T-helper 1 cell (primary cell): ENCODE results near the gene NUDT9.
"Not testable (repeated sequence)": the region's sequence is repeated elsewhere in the genome, so short reads cannot be mapped to it uniquely, and the experiment has no call there.

Experiments used
- DNase-seq, 5 donors: peaks; one replicate each; pipeline ENCODE4 v3.0.0-alpha.2; 2012 to 2020

Gene NUDT9

DNA sequence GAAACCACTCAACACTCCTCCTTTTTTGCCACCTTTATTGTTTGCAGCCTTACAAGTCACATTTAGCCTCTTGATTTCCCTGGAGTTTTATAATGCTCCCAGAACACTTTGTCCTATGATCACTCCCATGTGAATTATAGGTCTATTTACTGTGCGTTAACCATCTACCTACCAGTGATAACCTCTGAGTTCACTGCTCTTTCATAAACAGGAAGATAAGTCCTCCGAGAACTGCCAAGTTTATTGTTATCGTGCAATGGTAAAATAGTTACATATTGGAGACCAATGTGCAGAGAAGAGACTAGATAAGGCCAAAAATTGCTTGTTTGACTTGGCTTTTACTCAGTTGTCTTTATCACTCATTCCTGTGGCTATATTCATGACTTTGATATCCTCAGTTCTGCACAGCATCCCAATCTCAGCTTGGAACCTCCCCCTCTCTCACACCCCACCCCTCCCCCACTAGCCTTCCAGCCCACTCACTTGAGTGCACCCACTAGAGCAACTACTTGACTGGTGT lies 12.9 kb upstream of the NUDT9 start:
- DNase-seq = no peak

DNA sequence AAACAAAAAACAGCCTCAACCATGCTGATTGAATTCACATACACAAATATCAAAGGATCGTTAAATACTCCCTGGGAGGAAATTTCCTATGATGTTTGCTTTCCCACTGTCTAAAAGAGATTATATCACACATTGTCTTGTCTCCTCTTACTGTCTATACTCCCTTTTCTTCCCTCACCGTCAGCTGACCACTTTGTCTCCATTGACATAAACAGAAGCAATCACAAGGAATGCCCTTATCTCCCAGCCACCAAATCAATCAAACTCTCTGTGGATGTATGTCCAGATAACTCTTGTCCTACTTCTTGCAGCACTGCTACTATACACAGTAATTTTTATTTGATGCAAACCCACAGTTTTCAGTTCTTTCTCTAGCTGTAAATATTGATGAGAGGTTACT lies 12.2 kb upstream of the NUDT9 start:
- DNase-seq = no peak

DNA sequence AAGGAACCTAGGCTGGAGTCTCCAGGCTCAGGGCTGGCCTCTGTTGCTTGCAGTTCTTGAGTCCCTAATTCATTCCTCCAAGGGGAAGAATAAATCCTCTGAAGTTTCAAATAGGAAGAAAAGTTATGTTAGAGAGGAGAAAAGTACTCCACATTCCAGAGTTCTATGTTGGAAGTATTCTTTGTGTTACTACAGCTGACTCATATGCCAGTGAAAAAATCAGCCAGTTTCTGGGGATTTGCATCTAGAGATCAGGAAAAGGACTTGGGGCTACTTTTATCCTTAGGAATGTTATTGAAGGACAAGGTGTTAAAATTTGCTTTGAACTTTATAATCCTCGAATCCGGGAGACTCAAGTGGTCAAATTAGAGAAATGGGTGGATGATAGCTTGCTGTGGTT lies 11.7 kb upstream of the NUDT9 start:
- no peak for DNase-seq

DNA sequence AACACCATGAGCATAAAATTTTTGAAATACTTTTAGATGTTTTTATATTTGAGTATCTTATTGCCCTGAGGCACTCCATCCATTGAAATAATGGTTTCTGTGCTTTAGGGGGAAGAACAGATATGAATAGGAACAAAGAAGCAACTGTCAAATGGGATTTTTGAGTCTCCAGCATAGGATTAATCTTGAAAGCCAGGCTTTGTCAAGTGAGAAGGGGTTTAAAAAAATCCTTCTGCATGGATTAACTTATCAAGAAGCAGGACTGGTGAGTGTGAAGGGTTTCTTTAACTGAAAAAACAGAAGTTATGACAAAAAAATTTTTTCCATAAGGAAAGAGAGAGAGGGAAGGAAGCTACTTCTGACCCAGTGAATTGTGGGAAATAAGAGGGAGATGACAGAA lies 7.6 kb upstream of the NUDT9 start:
- DNase-seq = no peak

DNA sequence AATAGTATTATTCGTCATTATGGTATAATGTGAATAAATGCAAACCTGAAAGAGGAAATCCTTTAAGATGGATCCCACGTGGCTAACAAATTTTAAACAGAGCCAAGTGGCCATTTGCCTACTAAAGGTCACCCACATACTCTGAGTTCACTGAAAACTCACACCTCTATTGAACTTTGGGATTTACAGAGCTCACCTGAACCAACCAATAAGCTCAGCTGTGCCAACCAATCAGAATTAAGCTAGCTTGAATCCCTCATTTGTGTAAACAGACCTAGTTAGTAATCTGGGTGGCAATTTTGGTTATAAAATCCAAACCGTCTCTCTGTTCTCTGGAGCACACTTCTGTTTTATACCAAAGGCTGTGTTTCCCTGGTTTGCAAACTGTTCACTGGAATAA lies 5.4 kb upstream of the NUDT9 start:
- DNase-seq = no peak

DNA sequence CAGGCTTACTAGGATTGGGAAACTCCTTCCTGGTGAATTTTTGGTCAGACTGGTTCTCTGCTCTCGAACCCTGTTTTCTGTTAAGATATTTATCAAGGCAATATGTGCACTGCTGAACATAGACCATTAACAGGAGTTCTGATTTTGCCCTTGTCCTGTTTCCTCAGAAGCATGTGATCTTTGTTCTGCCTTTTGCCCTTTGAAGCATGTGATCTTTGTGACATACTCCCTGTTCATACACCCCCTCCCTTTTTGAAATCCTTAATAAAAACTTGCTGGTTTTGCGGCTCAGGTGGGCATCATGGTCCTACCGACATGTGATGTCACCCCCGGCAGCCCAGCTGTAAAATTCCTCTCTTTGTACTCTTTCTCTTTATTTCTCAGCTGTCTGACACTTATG lies 4.0 kb upstream of the NUDT9 start:
- DNase-seq = not testable (repeated sequence)

DNA sequence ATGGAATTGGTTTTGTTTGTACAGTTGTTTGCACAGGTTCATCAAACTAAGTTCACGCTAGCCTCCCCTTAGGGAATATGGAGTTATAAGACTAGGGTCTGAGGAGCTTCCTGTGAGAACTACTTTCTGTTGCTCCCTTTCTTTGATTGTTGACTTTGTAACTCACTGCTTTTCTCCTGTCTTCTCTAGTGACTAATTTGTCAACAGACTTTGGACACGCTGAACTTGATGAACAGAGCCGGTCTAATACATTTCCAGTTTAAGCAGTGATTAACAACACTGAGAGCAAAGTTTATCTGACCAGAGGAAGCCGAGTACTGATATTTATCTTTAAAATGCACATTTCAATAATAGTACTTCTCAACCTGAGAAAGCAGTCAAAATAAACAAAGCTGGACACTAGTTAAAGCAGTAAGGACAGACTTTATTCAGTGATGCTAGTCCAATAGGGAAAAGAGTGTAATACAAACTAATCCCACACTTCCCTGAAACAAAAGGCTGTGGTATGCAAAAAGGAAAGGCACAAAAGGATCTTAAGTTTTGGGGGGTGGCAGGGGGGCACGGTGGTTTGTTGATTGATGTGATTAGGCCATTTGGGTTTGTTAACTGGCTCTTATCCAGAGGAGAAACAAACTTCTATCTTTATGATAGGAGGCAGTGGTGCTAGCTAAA lies 2.7 kb upstream of the NUDT9 start:
- DNase-seq = no peak

DNA sequence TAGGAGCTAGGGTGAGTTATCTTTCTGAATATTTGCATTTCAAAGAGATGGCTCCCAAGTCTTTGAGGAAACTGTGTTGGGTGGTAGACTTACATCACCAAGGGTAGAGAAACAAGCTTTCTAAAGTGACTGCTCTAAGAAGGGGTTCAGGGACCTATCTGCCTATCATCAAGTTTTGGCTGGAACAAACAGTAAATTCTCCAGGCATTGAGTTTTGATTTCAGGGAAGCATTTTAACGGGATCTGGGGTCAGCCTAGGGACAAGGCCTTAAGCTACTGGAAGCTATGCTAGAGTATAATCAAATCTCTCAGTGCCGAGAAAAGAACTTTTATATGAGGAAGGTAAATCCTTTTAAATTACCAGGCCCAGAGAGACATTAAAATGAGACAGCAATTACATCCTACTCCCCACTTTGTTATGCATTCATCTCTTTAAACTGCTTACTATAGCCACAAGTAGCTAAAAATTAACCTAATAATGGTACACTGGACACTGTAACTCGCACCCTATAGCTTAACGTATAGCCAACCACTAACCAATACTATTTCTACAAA lies 2.0 kb upstream of the NUDT9 start:
- no peak for DNase-seq

DNA sequence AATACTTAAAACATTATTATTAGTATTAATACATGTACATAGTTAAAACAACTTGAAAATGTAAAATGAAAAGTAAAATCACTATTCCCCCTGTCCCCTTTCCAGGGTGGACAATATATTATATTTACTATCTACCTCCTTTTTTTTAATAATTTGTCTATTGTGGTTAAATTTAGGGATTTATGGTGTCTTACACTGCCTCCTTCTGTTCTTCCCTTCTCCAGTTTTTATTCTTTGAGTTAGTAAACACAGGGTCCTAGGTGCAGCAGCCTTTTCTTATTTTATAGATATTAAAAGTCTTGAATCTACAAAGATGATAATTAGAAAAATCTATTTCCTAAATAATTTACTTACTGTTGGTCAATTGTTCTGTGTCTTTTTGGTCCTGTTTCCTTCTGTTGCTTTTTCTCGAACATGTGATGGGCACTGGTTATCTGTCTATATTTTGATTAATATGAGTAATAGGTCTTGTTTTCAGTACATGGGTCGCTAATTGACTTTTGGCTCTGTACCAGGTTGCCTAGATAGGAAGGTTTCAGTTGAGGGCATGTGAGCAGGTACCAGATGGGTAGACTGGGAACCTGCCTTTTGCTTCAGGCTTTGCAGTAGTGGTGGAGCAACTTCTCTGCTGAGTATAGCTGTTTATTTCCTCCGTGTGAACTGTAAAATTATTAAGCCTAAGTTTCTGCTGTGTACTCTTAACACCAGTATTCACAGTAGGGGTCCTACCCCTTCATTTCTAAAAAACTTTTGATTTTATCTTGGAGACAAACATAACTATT lies 1.1 kb downstream of the NUDT9 start:
- peak in 1 of 5 donors; percentile 6 for DNase-seq

DNA sequence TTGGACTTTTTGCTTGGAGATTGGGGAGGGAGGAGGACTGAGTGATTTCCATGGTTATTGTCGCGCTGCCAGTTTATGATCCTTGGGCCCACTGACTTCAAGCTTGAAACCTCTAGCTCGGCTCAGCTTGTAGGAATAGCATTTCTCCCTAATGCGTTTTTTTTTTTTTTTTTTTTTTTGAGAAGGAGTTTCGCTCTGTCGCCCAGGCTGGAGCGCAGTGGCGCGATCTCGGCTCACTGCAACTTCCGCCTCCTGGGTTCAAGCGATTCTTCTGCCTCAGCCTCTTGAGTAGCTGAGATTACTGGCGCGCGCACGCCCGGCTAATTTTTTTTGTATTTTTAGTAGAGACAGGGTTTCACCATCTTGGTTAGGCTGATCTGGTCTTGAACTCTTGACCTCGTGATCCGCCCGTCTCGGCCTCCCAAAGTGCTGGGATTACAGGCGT lies 1.7 kb downstream of the NUDT9 start:
- not testable (repeated sequence) for DNase-seq

DNA sequence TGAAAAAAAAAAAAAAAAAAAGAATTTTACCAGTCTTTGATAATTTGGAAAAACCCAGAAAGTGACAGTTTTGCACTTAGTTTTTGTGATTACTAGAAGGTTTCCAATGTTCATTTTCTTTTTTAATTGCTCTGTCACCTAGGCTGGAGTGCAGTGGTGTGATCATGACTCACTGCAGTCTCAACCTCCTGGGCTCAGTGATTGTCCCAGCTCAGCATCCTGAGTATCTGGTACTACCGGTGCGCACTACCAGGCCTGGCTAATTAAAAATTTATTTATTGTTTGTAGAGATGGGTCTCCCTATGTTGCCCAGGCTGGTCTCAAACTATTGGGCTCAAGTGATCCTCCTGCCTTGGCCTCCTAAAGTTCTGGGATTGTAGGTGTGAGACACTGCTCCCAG lies 3.3 kb downstream of the NUDT9 start:
- DNase-seq = no peak

DNA sequence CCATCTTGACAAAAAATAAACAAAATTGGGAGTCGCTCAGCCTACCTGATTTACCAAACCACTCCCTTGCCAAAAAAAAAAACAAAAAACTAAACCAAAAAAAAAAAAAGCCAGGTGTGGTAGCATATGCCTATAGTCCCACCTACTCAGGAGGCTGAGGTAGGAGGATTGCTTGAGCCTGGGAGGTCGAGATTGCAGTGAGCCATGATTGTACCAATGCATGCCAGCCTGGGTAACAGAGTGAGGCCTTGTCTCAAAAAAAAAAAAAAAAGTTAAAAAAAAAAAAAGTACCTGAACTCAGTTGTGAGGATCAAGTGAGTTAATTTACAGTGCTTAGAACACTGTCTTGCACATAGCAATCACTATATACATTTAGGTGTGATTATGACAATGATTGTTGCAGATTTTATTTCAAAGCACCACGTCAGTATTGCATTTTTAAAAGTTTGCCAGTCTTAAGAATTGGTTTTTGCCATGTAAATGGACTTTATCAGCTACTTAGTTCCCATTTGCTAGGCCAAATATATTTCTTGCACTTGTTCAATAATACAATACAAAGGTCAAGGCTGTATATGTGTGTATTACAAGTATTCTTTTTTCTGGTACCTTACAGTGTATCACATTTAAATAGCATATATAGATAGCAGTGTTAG lies 4.6 kb downstream of the NUDT9 start:
- no peak for DNase-seq

DNA sequence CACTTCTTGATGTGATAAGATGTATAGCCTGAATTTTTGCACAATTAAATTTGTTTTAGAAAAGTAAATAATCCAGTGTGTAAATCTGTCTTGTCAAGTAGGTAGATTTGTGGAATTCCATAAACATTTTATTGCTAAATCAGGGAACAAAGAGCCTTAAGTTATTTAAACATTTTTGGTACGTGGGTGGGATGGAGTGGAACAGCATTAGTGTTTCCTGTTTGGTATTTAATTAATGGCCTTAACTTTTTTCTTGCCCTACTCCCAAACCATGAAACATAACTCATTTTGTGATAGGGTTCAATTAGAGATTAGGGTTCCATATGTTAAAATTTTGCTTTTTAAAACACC lies 5.1 kb downstream of the NUDT9 start:
- no peak for DNase-seq

DNA sequence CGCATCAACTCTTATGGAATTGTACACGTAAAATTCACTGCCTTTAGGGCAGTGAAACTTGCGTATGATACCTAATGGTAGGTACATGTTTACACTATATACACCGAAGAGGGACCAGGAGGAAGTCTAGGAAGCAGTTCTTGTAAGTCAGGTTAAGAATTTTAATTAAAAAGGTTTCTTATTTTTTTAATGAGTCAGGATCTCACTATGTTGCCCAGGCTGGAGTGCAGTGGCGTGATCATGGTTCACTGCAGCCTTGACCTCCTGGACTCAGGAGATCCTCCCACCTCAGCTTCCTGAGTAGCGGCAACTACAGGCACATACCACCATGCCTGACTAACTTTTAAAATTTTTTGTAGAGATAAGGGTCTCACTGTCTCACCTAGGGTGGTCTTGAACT lies 6.6 kb downstream of the NUDT9 start:
- no peak for DNase-seq

DNA sequence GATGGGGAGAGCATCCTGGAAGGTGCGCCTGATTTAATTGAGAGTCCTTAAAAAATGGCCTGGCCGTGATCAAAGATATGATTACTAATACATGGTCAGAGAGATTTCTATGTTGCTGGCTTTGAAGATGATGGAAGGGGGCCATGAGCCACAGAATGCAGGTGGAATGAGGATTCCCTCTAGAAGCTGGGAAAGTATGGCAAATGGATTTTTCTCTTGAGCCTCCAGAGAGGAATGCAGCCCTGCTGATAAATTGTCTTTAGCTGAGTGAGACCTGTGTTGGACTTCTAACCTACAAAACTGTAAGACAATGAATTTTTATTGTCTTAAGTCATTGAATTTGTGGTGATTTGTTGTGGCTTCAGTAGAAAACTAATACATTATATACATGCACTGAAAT lies 7.7 kb downstream of the NUDT9 start:
- DNase-seq = no peak

DNA sequence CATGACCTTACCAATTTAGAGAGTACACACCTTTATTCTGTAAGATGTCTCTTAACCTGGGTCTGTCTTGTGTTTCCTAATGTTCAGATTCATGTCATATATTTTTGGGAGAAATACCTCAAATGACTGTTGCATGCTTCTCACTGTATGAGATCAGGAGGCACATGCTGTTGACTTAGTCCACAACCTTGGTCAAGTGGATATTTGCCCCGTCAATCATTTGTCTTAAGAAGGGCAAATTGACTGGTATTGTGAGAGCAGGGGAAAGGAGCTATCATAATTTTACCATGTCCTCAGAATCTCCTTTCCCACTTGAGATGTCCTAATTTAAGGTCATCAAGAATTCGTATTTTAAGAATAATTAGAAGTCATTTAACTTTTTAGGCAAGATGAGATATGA lies 11.0 kb downstream of the NUDT9 start:
- no peak for DNase-seq

DNA sequence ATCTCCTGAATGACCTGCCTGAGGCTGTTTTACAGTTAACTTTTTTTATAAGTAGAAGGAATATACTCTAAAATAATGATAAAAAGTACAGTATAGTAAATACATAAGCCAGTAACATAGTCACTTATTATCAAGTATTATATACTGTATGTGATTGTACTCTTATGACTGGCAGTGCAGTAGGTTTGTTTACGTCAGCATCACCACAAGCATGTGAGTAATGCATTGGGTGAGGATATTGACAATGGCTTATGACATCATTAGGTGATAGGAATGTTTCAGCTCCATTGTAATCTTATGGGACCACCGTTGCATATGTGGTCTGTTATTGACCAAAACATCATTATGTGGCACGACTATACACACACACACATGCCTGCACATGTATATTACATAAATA lies 20.5 kb downstream of the NUDT9 start:
- no peak for DNase-seq

DNA sequence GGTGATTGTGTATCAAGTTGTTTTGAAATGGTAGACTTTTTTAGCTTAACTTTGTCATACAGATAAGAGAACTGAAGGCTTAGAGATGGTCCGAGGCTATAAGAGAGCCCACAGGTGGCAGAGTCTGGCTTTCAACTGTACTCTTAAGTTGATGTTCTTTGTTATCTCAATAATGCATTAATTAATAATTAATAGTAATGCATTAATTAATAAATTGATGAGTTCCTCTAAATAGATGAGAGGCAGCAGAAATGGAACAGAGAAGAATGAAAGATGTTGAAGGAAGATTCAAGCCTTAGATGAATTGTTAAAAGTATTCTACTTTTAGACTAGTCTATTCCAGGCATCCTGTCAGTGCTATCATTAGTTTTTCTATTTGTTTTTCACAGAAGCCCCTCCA lies 22.4 kb downstream of the NUDT9 start:
- no peak for DNase-seq

DNA sequence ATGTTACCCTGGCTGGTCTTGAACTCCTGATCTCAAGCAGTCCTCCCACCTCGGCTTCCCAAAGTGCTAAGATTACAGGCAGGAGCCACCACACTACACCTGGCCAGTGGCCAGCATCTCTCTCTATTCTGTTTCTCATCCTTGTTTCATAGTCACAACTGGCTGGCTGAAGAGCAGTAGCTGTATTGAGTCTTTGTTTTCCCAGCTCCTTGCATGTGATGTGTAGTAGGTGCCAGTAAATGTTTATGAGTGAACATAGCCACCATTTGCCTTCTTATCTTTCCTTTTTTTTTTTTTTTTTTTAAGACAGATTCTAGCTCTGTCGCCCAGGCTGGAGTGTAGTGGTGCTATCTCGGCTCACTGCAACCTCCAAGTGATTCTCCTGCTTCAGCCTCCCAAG lies 23.6 kb downstream of the NUDT9 start:
- DNase-seq = no peak

DNA sequence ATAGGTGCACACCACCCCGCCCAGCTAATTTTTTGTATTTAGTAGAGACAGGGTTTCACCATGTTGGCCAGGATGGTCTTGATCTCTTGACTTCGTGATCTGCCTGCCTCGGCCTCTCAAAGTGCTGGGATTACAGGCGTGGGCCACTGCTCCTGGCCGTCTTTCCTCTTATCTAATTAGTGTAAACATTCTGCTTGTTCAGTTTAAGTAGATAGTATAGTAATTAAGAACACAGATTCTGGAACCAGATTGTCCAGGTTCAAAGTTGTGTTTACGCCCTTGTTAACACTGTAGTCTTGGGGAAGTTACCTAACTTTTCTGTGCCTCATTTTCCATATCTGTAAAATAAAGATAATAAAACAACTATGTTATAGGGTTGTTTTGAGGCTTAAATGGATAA lies 24.0 kb downstream of the NUDT9 start:
- DNase-seq = not testable (repeated sequence)

DNA sequence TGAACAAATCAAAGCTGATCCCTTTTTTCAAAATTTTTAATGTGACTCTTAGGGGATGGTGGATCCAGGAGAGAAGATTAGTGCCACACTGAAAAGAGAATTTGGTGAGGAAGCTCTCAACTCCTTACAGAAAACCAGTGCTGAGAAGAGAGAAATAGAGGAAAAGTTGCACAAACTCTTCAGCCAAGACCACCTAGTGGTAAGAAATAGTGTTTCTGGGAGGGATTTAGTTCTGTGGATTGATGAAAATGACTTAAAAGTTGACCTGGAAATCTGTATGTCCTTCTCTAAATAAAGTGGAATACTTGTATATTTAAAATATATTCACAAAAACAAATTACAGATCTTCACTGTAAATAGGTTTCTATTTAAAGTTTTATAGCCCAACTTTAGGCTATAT lies 29.2 kb downstream of the NUDT9 start:
- DNase-seq = no peak

DNA sequence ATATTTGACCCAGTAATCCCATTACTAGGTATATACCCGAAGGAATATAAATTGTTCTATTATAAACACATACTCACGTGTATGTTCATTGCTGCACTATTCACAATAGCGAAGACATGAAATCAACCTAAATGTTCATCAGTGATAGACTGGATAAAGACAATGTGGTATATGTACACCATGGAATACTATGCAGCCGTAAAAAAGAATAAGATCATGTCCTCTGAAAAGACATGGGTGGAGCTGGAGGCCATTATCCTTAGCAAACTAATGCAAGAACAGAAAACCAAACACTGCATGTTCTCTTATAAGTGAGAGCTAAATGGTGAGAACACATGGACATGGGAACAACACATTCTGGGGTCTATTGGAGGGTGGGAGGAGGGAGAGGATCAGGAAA lies 36.5 kb downstream of the NUDT9 start:
- no peak for DNase-seq

DNA sequence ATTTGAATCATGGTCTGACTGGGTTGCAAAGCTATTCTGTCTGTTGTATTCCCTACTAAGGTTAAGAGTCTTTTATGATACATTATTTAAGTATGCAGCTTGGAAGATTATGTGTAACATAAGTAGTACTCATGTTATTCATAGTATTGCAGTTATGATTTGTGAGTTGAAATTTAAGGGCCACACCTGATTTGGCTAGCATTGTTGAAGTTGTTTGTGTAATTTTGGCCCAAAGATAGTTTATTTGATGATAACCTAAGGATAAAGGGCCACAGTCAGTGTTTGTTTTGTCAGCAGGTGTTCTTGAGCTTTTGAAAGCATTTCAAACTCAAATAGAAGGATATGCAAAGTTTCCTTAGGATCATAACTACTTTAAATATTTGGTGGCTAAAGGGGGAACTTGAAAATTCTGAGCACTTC lies 38.9 kb downstream of the NUDT9 start:
- DNase-seq = no peak

DNA sequence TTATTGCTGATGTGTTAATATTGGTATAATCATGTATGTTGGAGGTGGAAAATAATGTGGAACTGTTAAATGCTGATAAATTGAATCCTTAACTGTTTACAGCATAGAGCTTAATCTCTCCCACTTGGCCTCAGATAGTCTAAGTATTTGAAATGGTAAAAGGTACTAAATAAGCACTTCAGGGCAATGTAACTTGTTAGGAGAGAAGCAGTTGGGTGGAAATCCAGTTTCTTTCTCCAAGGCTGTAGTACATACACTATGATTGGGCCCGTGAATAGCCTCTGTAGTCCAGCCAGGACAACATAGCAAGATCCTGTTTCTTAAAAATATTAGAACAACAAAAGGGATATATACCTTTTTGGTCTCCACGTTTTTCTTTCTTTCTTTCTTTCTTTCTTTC lies 39.7 kb downstream of the NUDT9 start:
- DNase-seq = no peak
